ENCODE results near the gene TRPM2.
"Not testable (repeated sequence)": the region's sequence is repeated elsewhere in the genome, so short reads cannot be mapped to it uniquely, and the experiment has no call there.

Gene TRPM2

DNA sequence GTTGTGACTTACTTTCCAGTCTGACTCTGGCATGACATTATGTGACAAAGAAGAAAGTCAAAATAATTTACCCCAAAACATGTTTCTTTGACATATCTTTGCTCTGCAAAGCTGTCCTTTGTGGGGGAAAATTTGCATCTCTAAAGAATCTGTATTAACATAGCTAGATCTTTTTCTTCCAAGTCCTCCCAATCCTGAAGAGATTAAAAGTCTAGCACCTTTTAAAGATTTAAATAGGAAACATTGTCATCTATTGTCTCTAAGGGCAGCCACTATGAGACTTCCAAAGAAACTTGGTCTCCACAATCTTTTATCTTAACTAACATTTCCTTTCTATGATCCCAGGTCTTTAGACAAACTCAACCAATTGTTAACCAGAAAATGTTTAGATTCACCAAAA, 117.9 kb downstream of the TRPM2 start:
- no peak for DNase-seq

DNA sequence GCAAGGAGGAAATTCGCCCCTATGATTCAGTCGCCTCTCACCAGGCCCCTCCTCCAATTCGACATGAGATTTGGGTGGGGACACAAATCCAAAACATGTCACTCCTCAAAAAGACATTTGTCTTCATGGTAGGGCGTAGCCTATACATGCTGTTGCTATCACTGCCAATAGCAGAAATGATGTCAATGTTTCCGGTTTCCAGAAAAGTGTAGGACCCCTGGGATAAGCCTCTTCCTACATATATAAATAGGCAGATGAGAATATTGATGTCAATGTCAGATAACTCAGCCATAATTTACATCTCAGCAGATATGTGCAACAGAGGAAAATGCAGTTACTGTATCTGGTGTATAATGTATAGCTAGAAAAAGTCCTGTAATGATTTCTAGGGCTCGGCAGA, 118.6 kb downstream of the TRPM2 start:
- DNase-seq: no peak

DNA sequence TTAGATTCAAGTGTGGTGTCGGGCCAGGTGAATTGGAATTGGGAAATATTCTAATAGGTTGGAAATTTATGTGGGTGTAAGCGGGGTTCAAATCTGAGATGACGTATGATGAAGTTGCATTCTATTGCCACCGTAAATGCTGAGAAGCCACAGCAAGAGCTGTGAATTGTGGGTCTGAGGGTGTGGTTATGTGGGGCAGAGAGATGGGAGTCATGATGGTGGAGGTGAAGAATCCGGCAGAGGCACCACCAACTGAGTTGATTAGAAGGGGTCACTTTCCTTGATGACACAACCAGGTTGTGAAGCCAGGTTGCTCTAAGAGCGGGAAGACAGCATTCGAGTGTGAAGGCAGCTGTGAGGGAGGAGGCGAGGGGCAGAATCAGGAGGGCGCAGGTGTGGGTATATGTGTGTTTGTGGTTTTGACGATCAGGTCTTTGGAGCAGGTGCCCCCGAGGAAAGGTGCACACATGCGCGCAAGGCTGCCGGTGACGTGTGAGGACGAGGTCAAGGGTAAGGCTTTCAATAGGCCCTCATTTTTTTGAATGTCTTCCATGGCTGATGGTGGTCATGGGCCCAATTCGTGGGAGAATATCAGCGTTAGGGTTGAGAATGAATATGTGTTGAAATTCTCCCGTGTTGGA, 120.6 kb downstream of the TRPM2 start:
- no peak for DNase-seq

- DNase-seq: no peak
These were observed 121.9 kb downstream of the TRPM2 start for GRCh38 chr21:44475266-44475845.

DNA sequence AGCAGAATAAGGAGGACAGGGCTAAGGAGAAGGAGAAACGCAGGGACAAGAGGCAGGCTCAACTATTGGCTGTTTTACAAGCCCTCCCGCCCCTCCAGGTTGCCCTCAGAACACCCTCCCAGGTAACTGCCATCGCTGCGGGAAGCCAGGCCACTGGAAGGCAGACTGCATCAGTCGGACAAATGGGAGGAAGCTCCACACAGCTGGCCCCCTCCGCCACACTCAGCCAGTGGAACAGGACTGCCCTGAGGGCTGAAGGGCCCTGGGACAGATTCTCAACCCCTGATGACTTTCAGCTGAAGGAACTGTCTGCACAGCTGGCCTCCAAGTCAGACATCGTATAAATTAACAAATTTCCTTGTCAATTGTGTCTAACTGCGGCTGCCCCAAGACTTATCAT, 123.7 kb downstream of the TRPM2 start:
- DNase-seq: no peak

DNA sequence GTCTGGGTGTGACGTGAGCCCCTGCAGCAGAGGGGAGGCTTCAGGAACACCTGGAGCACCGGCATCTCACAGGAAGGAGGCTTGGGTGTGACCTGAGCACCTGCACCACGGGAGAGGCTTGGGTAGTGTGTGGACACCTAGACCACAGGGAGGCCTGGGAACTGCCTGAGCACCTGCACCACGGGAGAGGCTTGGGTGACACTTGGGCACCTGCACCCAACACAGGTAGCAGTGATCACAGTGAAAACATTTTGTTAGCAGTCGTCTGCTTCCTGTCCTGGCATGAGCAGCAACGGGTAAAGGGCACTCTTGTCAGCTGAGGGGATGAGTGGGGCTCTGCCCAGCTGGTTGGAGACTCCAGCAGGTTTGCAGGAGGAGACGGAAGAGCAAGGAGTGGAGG, 124.3 kb downstream of the TRPM2 start:
- DNase-seq: no peak

DNA sequence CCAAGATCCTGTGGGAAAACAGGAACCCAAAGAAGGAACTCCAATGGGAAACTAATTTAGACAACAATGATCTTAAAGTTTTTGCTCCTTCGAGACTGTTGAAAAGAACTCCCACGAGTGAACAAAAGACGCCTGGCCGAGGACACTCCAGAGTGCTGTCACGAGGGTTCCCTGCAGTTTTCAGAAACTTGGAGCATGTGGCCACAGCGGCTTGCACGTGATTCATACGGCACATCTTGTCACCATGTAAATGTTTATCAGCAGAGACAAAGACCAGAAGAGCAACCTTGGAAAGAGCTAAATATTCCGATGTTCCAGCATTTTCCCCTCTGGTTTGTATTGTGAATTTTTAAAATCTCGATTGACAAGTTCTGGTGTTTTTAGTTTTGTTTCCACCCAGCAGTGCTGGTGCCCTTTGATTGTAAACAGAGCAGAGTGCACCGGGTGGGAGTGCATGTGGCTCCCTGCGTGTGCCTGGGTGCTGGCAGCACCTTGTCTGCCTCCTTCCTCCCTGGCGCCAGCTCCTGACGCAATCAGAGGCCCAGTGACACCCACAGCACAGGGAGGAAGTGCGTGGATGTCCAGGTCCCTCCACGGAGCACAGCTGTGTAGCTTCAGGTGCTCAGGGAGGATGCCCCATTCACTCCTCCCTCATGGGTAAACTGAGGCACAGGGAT, 124.8 kb downstream of the TRPM2 start:
- no peak for DNase-seq

DNA sequence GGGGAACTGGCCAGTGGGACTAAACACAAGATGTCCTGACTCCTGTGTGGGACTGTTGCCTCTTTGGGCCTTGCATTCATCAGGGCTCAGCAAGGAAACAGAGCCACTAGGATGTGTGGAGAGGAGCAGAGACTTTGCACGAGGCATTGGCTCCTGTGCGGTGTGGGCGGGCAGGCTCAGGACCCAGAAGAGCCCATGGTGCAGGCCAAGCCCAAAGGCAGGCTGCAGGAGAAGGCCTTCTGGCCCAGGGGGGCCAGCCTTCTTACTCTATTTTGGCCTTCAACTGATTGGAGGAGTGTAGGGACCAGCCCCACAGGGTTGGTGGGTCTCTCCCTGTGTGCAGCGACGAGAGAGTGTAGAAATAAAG, 125.4 kb downstream of the TRPM2 start:
- no peak for DNase-seq

DNA sequence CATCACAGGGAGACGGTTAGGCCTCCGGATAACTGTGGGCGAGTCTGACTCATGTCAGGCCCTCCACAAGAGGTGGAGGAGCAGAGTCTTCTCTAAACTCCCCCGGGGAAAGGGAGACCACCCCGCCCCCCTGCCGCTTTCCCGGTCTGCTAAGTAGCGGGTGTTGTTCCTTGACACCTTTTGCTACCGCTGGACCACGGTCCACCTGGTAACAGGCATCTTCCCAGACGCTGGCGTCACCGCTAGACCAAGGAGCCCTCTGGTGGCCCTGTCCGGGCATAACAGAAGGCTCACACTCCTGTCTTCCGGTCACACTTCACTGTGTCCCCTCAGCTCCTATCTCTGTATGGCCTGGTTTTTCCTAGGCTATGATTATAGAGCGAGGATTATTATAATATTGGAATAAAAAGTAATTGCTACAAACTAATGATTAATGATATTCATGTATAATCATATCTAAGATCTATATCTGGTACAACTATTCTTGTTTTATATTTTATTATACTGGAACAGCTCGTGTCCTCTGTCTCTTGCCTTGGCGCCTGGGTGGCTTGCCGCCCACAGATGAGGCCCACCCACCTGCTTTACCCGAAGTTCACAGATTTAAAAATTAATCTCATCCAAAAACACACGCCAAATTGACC, 126.3 kb downstream of the TRPM2 start:
- DNase-seq: not testable (repeated sequence)

GRCh38 chr21:44480200-44481053, 127.0 kb downstream of the TRPM2 start:
- DNase-seq: no peak

DNA sequence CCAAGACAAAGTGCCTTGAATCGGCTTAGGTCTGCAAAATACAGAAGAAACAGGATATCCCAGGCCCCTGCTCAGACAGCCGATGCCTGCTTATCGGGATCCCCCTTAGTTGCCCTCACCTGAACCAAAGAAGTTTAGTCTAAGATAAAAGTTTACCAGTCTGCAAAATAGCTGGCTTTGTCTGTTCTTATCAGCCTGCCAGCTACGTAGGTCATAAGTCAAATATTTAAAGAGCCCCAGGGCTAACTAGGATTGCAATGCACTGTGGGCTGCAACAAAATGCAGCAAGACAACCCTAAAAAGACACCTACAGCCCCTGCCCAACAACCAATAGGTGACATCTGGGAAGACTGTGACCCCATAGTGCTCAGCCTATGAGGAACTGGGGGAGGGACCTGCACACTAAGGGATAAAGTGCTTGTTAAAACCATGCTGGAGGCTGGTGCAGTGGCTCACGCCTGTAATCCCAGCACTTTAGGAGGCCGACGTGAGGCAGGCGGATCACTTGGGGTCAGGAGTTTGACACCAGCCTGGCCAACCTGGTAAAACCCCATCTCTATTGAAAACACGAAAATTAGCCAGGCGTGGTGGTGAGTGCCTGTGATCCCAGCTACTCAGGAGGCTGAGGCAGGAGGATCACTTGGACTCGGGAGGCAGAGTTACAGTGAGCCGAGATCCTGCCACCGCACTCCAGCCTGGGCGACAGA, 129.3 kb downstream of the TRPM2 start:
- no peak for DNase-seq

- no peak for DNase-seq
These were observed 130.1 kb downstream of the TRPM2 start for GRCh38 chr21:44483288-44484237.

GRCh38 chr21:44484498-44485253, 131.3 kb downstream of the TRPM2 start:
- DNase-seq: no peak

GRCh38 chr21:44485254-44485793, 131.9 kb downstream of the TRPM2 start:
- DNase-seq: no peak

- DNase-seq: no peak
These were observed 132.4 kb downstream of the TRPM2 start for GRCh38 chr21:44485796-44486195.

DNA sequence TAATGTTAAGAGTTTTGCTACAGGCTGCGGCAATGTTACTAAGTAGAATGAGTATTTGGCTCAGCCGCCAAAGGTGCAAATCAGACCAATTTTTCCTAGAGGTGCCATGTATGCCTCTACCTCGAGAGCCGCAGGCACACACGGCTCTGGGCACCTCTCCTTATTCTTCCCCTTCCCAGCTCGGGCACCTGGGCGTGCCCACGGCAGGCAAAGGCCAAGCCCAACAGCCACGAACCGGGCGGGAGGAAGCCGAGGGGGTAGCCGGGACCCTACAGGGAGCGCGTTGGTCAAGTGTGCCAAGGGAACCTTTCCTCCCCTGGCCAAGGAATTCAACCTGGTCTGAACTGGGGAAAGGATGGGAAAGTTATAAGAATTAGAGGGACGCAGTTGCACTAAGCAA, 132.9 kb downstream of the TRPM2 start:
- DNase-seq: no peak

DNA sequence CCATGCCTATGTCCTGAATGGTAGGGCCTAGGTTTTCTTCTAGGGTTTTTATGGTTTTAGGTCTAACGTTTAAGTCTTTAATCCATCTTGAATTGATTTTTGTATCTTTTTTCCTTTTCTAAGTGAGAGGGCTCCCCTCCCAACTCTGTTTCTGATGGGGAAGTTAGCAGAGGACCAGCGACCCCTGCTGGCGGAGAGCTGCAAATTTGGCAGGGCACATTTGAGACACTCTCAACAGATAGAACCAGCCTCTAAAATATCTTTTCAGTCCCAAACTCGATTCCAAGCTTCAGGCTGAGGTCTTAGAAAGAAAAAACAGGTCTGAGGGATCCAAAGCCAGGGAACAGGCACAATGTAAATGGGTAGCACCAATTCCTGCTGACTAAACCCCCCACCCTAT, 134.4 kb downstream of the TRPM2 start:
- no peak for DNase-seq

GRCh38 chr21:44489962-44490361, 136.5 kb downstream of the TRPM2 start:
- no peak for DNase-seq

GRCh38 chr21:44490405-44490804, 137.0 kb downstream of the TRPM2 start:
- DNase-seq: no peak

DNA sequence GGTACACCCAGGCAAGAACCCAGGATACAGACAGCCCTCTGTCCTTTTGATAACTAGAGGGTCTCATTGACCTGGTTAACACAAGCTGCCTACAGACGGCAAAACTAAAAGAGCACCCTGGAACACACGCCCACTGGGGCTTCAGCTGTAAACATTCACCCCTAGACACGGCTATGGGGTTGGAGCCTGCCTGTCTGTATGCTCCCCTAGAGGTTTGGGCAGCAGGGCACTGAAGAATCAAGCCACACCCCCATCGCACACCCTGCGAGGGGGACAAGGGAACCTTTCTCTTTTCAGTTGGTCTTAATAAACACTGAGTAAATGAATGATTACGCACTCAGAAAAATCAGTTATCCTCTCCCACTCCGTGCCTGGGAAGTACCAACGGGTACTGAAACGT, 137.4 kb downstream of the TRPM2 start:
- DNase-seq: no peak

Data from SIG-M5 (cell line).